GM21737 (cell line): ENCODE results near the gene NEU2.
"Not testable (repeated sequence)": the region's sequence is repeated elsewhere in the genome, so short reads cannot be mapped to it uniquely, and the experiment has no call there.

ENCODE experiments used
- ATAC-seq: cut with Tn5 transposase; IDR thresholded peaks from one replicate; pipeline ENCODE4 v1.9.1; 2021; ENCODE audit warnings: mild to moderate bottlenecking, moderate library complexity; ENCODE audit not compliant: unreplicated experiment

Gene NEU2

DNA sequence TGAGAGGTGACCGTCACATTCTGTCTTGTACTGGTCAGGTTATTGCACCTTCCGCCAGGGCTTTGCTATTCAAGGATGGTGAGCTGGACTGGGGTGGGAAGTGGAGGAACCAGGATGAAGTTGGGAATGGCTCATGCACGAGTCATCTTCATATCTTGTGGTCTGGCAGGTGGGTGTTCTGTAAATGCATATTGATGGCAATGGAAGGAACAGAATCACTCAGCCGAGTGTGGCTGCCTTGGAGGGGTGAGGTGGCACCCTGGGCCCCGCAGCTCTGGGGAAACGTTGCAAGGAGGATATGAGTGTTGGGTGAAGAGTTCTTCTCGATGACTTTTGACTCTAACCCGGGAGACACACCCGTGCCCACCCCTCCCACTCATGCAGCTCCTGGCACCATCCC lies 1.2 kb downstream of the NEU2 start:
- ATAC-seq, result no peak

- no peak for ATAC-seq
Measured at GRCh38 chr2:233034091-233034882, 1.8 kb downstream of the NEU2 start.

DNA sequence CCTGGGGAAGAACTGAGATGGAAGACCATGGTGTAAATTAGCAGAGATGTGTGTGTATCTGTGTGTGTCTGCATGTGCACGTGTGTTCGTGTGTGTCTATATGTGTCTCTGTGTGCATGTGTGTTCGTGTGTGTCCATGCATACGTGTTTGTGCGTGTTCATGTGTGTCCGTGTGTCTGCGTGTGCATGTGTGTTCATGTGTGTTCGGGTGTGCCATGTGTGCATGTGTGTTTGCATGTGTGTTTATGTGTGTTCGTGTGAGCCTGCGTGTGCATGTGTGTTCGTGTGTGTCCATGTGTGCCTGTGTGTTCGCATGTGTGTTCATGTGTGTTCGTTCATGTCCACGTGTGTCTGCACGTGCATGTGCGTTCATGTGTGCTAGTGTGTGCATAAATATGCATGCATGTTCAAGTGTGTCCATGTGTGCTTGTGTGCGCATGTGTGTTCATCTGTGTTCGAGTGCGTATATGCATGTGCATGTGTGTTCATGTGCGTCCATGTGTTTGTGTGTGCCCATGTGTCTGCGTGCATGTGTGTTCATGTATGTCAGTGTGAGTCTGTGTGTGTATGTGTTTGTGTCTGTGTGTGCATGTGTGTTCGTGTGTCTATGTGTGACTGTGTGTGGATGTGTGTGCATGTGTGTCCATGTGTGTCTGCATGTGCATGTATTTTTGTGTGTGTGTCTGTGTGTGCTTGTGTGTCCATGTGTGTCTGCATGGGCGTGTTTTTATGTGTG lies 3.1 kb downstream of the NEU2 start:
- no peak for ATAC-seq

- no peak for ATAC-seq
Measured at GRCh38 chr2:233036162-233036838, 3.8 kb downstream of the NEU2 start.

DNA sequence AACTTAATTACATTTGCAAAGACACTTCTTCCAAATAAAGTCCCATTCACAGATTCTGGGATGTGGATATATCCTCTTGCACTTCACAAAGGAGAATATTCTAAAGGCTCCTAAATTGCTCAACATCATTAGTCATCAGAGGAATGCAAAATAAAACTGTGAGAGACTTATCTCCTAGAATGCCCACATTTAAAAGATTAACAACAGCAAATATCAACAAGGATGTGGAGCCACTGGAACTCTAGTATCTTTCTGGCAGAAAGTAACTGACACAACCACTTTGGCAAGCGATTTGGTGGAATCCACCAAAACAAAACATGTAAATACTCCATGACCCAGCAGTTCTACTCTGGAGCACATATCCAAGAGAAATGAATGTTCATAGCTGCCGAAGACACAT lies 4.6 kb downstream of the NEU2 start:
- ATAC-seq, result no peak

DNA sequence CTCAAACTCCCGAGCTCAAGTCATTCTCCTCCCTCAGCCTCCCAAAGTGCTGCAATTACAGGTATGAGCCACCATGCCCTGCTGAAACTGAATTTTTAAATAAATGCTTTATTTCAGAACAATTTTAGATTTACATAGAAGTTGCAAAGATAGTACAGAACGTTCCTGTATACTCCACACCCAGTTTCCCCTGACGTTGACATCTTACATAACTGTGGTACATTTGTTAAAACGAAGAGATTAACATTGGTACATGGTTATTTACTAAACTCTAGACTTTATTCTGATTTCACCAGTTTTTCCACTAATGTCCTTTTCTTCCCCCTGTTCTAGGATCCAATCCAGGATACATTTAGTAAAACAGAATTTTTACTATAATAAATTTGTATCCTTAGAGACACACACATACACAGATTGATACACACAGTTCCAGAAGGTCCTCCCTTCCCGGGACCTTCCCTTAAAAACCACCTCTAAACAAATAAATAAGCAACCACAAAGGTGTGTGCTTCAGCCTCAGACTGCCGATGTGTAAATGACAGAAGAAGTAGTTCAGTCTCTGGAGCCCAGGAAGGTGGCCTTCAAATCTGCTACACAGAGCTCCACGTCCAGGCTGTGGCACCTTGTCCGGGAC lies 6.9 kb downstream of the NEU2 start:
- ATAC-seq, result no peak

DNA sequence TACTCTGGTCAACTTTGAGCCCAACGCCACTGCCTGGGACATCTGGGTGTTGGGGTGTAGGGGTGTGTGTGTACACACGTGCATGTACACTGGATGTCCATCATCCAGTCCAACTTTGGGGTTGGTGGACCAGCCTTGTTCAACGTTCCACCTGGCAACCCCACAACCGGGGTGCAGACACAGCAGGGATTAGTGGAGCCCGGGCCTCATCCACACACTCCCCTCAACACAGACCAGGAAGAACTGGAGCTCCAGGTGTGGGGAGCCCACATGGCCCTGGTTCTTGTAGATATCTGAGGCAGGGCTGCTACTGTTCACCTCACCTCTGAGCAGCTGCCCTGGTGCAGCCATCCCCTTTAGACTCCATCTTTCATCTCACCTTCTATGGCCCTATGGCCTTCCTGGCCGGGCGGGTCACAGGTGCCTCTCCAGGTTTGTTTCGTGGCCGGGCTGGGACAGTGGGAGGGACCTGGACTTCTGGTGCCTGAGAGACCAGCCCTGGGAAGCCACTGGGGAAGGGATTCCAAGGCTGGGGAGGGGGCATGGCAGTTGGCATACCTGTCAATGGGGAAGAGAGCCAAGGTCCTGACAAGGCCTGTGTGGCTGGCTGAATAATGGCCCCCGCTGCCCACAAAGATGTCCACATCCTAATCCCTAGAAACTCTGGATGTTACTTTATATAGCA lies 7.5 kb downstream of the NEU2 start:
- no peak for ATAC-seq

DNA sequence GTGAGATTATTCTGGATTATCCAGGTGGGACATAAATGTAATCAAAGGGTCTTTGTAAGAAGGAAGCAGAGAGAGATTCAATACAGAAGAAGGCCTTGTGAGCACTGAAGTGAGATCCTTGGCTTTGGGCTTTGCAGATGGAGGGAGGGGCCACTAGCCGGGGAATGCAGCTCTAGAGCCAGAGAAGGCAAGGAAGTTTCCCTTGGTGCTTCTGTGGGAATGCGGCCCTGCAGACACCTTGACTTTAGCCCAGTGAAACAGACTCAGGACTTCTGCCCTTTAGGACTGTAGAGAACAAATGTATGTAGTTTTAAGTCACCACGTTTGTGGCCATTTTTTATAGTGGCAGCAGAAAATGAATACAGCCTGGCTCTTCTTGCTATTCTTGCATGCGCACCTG lies 8.1 kb downstream of the NEU2 start:
- ATAC-seq, result no peak

DNA sequence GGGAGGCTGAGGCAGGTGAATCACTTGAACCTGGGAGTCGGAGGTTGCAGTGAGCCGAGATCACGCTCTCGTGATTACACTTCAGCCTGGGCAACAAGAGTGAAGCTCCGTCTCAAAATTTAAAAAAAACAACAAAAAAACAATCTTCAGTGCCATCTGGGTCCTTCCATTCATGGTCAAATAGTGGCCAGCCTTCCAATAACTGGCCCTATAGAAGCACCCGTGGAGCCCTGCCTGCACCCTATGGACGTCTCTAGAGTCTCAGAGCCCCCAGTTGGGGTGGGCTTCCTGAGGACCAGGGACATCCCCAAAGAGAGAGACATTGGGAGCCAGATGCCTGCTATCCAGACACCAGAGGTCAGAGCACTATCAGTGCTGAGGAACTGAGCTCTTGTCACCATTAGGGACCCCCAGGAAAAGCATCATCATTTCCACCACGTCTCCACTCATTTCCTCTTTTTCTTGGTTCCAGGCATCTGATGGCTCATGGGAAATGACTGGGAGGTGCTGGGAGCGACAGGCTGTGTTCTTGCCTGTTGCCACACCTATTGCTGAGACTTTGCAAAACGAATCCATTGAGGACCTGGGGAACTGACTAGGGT lies 9.4 kb downstream of the NEU2 start:
- ATAC-seq, result no peak

- no peak for ATAC-seq
Measured at GRCh38 chr2:233042549-233042948, 10.1 kb downstream of the NEU2 start.

DNA sequence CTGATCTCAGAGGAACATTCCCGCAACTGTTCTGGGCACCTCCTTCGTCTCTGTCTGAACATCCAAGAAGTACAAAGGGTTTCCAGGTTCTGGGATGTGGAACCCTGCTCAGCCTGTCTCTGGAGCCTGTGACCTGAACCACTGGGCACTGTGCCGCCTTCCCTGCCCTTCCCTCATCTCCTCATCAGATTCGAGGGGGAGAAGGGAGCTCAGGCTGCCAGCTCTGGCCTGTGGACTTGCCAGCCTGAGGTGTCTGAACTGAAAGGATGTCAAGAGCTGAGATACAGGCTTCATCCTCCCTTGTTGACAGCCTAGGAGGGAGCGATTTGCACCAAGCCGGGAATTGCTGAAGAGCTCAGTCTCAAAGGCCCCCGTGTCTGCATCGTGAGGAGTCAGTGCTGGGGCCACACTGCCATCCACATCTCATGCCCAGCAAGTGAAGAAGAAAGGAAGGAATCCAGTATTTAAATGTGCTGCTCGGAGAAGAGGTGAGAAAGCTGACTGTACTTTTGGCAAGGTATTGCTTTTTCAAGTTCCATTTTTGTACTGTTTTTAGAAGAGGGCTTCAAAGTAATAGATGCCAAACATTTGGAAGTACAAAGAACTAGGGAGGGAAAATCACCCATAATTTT lies 12.6 kb downstream of the NEU2 start:
- no peak for ATAC-seq

DNA sequence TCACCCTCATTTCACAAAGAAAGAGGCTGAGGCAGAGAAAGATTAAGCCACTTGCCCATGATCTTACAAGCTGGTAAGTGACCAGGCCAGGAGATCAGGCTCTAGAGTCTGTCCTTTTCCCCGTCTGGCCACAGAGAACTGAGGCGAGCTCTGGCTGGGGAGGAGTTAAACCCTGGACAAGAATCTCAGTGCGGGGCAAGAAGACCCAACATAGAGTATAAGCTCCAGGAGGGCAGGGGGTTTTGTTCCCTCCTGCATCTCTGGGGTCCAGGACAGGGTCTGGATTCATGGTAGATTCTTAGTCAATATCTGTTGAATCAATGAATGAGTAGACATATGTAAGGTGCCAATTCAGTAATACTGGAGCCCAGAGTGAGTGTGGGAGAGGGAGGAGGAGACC lies 14.7 kb downstream of the NEU2 start:
- ATAC-seq, result no peak

DNA sequence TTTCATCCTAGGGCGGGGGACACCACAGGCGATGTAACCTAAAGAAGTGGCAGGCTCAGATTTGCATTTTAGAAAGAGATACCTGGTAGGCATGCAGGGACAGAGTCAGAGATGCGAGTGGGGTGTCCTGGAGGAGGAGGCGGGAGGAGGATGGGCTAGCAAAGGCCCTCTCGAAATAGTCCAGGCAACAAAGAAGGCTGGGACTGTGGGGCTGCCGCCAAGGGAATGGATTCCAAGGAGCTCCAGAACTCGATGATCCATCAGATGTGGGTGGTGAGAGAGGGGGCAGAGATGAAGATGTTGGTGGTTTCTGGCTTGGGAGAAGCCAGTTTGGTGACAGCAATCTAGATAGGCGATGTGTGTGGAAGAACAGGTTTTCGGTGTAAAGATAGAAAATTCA lies 15.2 kb downstream of the NEU2 start:
- ATAC-seq, result no peak

- no peak for ATAC-seq
Measured at GRCh38 chr2:233048569-233049193, 16.2 kb downstream of the NEU2 start.

- ATAC-seq, result no peak
Measured at GRCh38 chr2:233049194-233049761, 16.8 kb downstream of the NEU2 start.

DNA sequence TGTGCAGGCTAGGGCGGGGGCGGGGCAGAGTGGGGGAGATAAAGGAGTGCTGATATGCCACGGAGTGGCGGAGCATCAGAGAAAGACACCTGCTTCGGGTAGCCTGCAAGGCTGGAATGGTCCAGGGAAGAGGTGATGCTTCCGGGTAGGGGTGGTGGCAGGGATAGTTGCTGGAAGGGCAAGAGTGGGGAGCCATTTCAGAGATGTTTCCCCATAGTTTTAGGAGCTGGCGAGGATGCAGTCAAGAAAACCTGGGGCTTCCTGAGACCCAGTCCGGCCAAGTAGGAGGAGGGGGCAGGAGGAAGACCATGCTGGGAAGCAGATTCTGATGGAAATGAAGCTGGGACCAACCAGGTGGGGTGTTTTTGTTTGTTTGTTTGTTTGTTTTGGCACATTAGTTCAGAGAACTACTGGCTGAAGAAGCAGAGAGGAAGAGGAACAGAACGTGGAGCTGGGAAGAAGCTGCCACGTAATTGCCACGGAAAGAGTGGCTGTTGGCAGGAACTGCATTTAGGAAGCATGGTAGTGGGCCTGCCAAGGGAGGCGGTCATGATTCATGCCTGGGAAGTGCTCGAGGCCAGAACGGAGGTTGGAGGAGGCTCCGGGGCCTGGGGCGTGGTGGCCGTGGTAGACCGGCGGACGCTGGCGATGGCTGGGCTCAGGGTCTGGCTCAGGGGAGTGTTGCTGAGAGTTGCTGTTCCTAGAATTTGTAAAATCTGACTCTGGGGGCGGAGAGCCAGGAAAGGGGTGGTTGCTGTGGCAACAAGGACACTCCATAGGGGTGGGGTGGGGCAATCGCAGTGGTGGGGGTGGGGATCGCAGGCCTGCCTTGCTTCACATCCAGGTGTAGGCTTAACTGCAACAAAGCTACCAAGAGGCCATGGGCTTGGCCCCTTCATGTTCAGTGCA lies 19.0 kb downstream of the NEU2 start:
- no peak for ATAC-seq

DNA sequence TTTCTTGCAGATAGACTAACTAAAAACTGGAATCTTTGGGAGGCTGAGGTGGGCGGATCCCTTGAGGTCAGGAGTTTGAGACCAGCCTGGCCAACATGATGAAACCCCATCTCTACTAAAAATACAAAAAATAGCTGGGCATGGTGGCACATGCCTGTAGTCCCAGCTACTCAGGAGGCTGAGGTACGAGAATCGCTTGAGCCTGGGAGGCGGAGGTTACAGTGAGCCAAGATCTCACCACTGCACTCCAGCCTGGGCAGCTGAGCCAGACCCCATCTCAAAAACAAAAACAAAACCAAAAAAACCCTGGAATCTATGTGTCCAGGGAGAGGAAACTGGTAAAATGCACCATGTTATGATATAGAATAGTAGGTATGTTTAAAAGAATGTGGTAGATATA lies 20.0 kb downstream of the NEU2 start:
- not testable (repeated sequence) for ATAC-seq
